ENCODE results near the gene WDR90. TPM values are rescaled to one million over a fixed set of nuclear protein-coding genes. Genes with fewer than 3 reads are reported as not detected.
A peak's percentile ranks its signal among the peaks of the same experiment; 100 is the strongest.

Gene WDR90
- total and polyA plus RNA-seq, 2 of the 13 experiments (the other 11 are each of a cell fraction or from before 2014, with no cell fraction given) = 14.9 to 28.9 TPM

GRCh38 chr16:667780-668518, 18.8 kb downstream of the WDR90 start, which contains the start of gene RHOT2 (continued):
- TF ChIP-seq ZGPAT (CRISPR knock-in tag; IDR thresholded peaks at IDR 0.05) (peak; percentile 64), ZNF616 (CRISPR knock-in tag; IDR thresholded peaks at IDR 0.05; ENCODE audit: low read depth) (peak; percentile 86; the same call in 1 of the 2 replicates), CBFB (CRISPR knock-in tag; IDR thresholded peaks at IDR 0.05) (peak; percentile 74; the same call in 1 of the 2 replicates), POLR2G (IDR thresholded peaks at IDR 0.05; ENCODE audit: low read depth, low read length) (peak; percentile 84), ZNF747 (CRISPR knock-in tag; IDR thresholded peaks at IDR 0.05; ENCODE audit: borderline replicate concordance) (peak; percentile 24; the same call in 1 of the 2 replicates), ZNF138 (CRISPR knock-in tag; IDR thresholded peaks at IDR 0.05; ENCODE audit: low read depth) (no peak), ZNF543 (CRISPR knock-in tag; IDR thresholded peaks at IDR 0.05) (peak; percentile 59; the same call in 1 of the 2 replicates), ZFP37 (CRISPR knock-in tag; IDR thresholded peaks at IDR 0.05; ENCODE audit: borderline replicate concordance) (no peak), TAF1 (CRISPR knock-in tag; IDR thresholded peaks at IDR 0.05) (peak; percentile 75), RFXAP (CRISPR knock-in tag; IDR thresholded peaks at IDR 0.05; ENCODE audit: borderline replicate concordance) (peak; percentile 92; the same call in 1 of the 2 replicates), NFE2L2 (IDR thresholded peaks at IDR 0.05; ENCODE audit: low read length) (no peak), HNRNPLL (IDR thresholded peaks at IDR 0.05; ENCODE audit: low read depth, low read length, poor library complexity, severe bottlenecking) (peak; percentile 53), ZNF660 (CRISPR knock-in tag; IDR thresholded peaks at IDR 0.05; ENCODE audit: borderline replicate concordance, low read depth) (no peak), POLR2A (IDR thresholded peaks at IDR 0.05; ENCODE audit: insufficient read depth in 1 of 2, low read depth in 2 of 2, low read length in 2 of 2) (peak in 1 of 2 experiments; percentile 89; a peak in 3 of 4 replicates), ONECUT2 (CRISPR knock-in tag; IDR thresholded peaks at IDR 0.05) (no peak), IRF9 (CRISPR knock-in tag; IDR thresholded peaks at IDR 0.05; ENCODE audit: borderline replicate concordance) (peak; percentile 67; the same call in 1 of the 2 replicates), MBNL3 (CRISPR knock-in tag; conservative IDR thresholded peaks at IDR 0.05) (no peak), ETS1 (CRISPR knock-in tag; IDR thresholded peaks at IDR 0.05) (0 out of 2 replicates have a peak, but pooled peaks have one; percentile 61), ISX (CRISPR knock-in tag; conservative IDR thresholded peaks at IDR 0.05) (no peak; the same call in none of the 2 replicates), ZNF737 (CRISPR knock-in tag; IDR thresholded peaks at IDR 0.05; ENCODE audit: borderline replicate concordance) (no peak), STAT6 (CRISPR knock-in tag; IDR thresholded peaks at IDR 0.05; ENCODE audit: borderline replicate concordance) (no peak), ZSCAN30 (CRISPR knock-in tag; IDR thresholded peaks at IDR 0.05) (no peak), SIN3A (IDR thresholded peaks at IDR 0.05; ENCODE audit: borderline replicate concordance, low read depth, low read length) (peak; percentile 68; the same call in 1 of the 2 replicates)
